ENCODE data around the gene EGFL7.

The EGFL7 gene

GRCh38 chr9:136650021-136650420 lies 12.7 kb upstream of the EGFL7 start:
- Mint-ChIP-seq H3K4me1 (no peaks in the 10 kb centered on the region), H3K4me3 (no peak overlapping the region), H3K27me3 (peaks cover 7% of the 10 kb centered on the region), H3K36me3 (no peaks in the 10 kb centered on the region), H3K9me3 (no peaks in the 10 kb centered on the region), H3K27ac (no peak overlapping the region)

GRCh38 chr9:136650648-136651047 lies 12.1 kb upstream of the EGFL7 start:
- Mint-ChIP-seq H3K36me3 (no peaks in the 10 kb centered on the region), H3K27me3 (peaks cover 9% of the 10 kb centered on the region), H3K9me3 (no peaks in the 10 kb centered on the region), H3K27ac (no peak overlapping the region), H3K4me1 (no peaks in the 10 kb centered on the region), H3K4me3 (no peak overlapping the region)

GRCh38 chr9:136651860-136652259 lies 10.9 kb upstream of the EGFL7 start:
- Mint-ChIP-seq H3K4me1 (peaks cover 6% of the 10 kb centered on the region), H3K27ac (no peak overlapping the region)

GRCh38 chr9:136653323-136654079 lies 9.2 kb upstream of the EGFL7 start:
- Mint-ChIP-seq H3K4me3 (no peak overlapping the region), H3K4me1 (peaks cover 17% of the 10 kb centered on the region), H3K36me3 (peaks cover 2% of the 10 kb centered on the region), H3K9me3 (no peaks in the 10 kb centered on the region), H3K27me3 (peaks cover 19% of the 10 kb centered on the region), H3K27ac (no peak overlapping the region)

More at GRCh38 chr9:136651860-136652259, 10.9 kb upstream of the EGFL7 start:
- Mint-ChIP-seq H3K27me3 (peaks cover 12% of the 10 kb centered on the region), H3K4me3 (no peak overlapping the region), H3K36me3 (no peaks in the 10 kb centered on the region), H3K9me3 (no peaks in the 10 kb centered on the region)

GRCh38 chr9:136654820-136655535 lies 7.7 kb upstream of the EGFL7 start:
- Mint-ChIP-seq H3K4me1 (peaks cover 19% of the 10 kb centered on the region), H3K4me3 (no peak overlapping the region), H3K27me3 (peaks cover 23% of the 10 kb centered on the region)

GRCh38 chr9:136655536-136656182 lies 7.1 kb upstream of the EGFL7 start:
- H3K4me3 Mint-ChIP-seq, result no peak overlapping the region

More at GRCh38 chr9:136654820-136655535, 7.7 kb upstream of the EGFL7 start:
- no peaks in the 10 kb centered on the region for H3K9me3 Mint-ChIP-seq
- no peak overlapping the region for H3K27ac Mint-ChIP-seq
- H3K36me3 Mint-ChIP-seq, result peaks cover 2% of the 10 kb centered on the region

GRCh38 chr9:136656183-136656738 lies 6.5 kb upstream of the EGFL7 start:
- H3K4me1 Mint-ChIP-seq, result peaks cover 19% of the 10 kb centered on the region
- H3K36me3 Mint-ChIP-seq, result peaks cover 2% of the 10 kb centered on the region
- no peak overlapping the region for H3K27ac Mint-ChIP-seq
- no peak overlapping the region for H3K4me3 Mint-ChIP-seq
- no peaks in the 10 kb centered on the region for H3K9me3 Mint-ChIP-seq
- peaks cover 25% of the 10 kb centered on the region for H3K27me3 Mint-ChIP-seq

More at GRCh38 chr9:136655536-136656182, 7.1 kb upstream of the EGFL7 start:
- Mint-ChIP-seq H3K27me3 (peaks cover 25% of the 10 kb centered on the region), H3K36me3 (peaks cover 2% of the 10 kb centered on the region), H3K9me3 (no peaks in the 10 kb centered on the region), H3K4me1 (peaks cover 19% of the 10 kb centered on the region), H3K27ac (no peak overlapping the region)

- no peak overlapping the region for H3K27ac Mint-ChIP-seq
- H3K4me3 Mint-ChIP-seq, result no peak overlapping the region
- H3K36me3 Mint-ChIP-seq, result peaks cover 2% of the 10 kb centered on the region
- H3K9me3 Mint-ChIP-seq, result no peaks in the 10 kb centered on the region
- H3K27me3 Mint-ChIP-seq, result peaks cover 24% of the 10 kb centered on the region
- peaks cover 19% of the 10 kb centered on the region for H3K4me1 Mint-ChIP-seq
Observed at GRCh38 chr9:136656795-136657611, 5.7 kb upstream of the EGFL7 start.

GRCh38 chr9:136657974-136658848 lies 4.5 kb upstream of the EGFL7 start:
- Mint-ChIP-seq H3K36me3 (peaks cover 2% of the 10 kb centered on the region), H3K4me1 (peaks cover 19% of the 10 kb centered on the region), H3K4me3 (no peak overlapping the region), H3K9me3 (no peaks in the 10 kb centered on the region), H3K27me3 (peaks cover 21% of the 10 kb centered on the region), H3K27ac (peak overlapping the region; percentile 65)

GRCh38 chr9:136658849-136659535 lies 3.7 kb upstream of the EGFL7 start:
- H3K4me3 Mint-ChIP-seq, result no peak overlapping the region
- peaks cover 21% of the 10 kb centered on the region for H3K27me3 Mint-ChIP-seq
- no peaks in the 10 kb centered on the region for H3K9me3 Mint-ChIP-seq
- no peak overlapping the region for H3K27ac Mint-ChIP-seq
- H3K4me1 Mint-ChIP-seq, result peaks cover 19% of the 10 kb centered on the region
- peaks cover 2% of the 10 kb centered on the region for H3K36me3 Mint-ChIP-seq

- no peaks in the 10 kb centered on the region for H3K9me3 Mint-ChIP-seq
- peaks cover 19% of the 10 kb centered on the region for H3K4me1 Mint-ChIP-seq
- no peak overlapping the region for H3K4me3 Mint-ChIP-seq
- peaks cover 2% of the 10 kb centered on the region for H3K36me3 Mint-ChIP-seq
- H3K27ac Mint-ChIP-seq, result no peak overlapping the region
- peaks cover 22% of the 10 kb centered on the region for H3K27me3 Mint-ChIP-seq
Observed at GRCh38 chr9:136659861-136660784, 2.6 kb upstream of the EGFL7 start.

GRCh38 chr9:136660971-136661550 lies 1.7 kb upstream of the EGFL7 start:
- Mint-ChIP-seq H3K4me1 (peaks cover 17% of the 10 kb centered on the region), H3K27ac (no peak overlapping the region), H3K9me3 (no peaks in the 10 kb centered on the region), H3K36me3 (peaks cover 2% of the 10 kb centered on the region), H3K27me3 (peaks cover 18% of the 10 kb centered on the region), H3K4me3 (no peak overlapping the region)
